ENCODE measurements around the gene TOX4. TPM values are rescaled to one million over a fixed set of nuclear protein-coding genes. Genes with fewer than 3 reads are reported as not detected.

Gene TOX4
- total and polyA plus RNA-seq, 9 of the 15 experiments (the other 6 are each of a cell fraction or from before 2014, with no cell fraction given) = 9.9 to 76.5 (median 41.0) TPM

DNA sequence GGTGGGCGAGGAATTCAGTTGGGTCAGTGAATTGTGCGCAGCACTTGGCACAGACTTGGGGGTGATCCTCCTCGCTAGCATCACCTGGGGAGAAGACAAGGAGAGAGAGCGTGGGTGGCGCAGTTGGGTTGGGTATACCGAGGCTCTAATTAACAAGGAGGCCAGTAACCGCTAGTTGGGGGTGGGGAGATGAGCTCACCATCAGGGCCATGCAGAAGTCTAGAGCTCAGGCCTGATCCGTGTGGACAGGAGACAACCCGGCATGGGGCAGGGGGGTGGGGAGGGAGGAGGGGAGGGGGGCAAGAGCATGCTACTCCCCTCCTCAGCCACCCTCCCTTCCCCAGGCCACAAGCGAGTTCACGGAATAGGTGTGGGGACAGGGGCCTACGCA, 48.6 kb downstream of the TOX4 start:
- H2AFZ ChIP-seq (ENCODE audit: low read depth, low read length) = peak overlapping the region; percentile 62; the same call in 1 of the 2 replicates
- H3K4me3 ChIP-seq = peak overlapping the region; percentile 68
- no peaks in the 10 kb centered on the region for H3K9me3 ChIP-seq (replicated peaks; ENCODE audit: control insufficient read depth, insufficient read depth, low read depth, low read length)
- FAIRE-seq (no peak), DNase-seq (ENCODE audit: extremely low read depth in 1 of 4, low spot score in 3 of 4) (peak; percentile 39 to 72 (median 66)), ATAC-seq (peak; percentile 68)
- peaks cover 38 to 39% of the 10 kb centered on the region in 2 experiments for H3K4me1 ChIP-seq (replicated peaks in 1 of 2; ENCODE audit: control insufficient read depth in 2 of 2, insufficient read depth in 2 of 2, low read length in 2 of 2)
- WGBS (ENCODE audit: insufficient coverage, low coverage, missing lambda C conversion rate) = 22% methylated on average over 6 of the region's 12 CpGs
- peaks cover 22% of the 10 kb centered on the region for H3K79me2 ChIP-seq (ENCODE audit: control insufficient read depth, insufficient read depth, low read length)
- peaks cover 28% of the 10 kb centered on the region; the same call in 2 of the 3 replicates for H3K36me3 ChIP-seq (ENCODE audit: control insufficient read depth, insufficient read depth, low read length)
- POLR2A ChIA-PET = interaction anchor here (0.9 to 3.5 kb wide), 3 partner anchors 9 to 15 kb away, joined by 3 to 39 read pairs (median 4); partner anchors contain the start of gene METTL3
- in situ Hi-C loops (cut with MboI) = no loop called here
- H3K9me1 ChIP-seq (ENCODE audit: control insufficient read depth, insufficient read depth, low read length) = no peaks in the 10 kb centered on the region
- peak overlapping the region; percentile 76 for H3K4me2 ChIP-seq (ENCODE audit: insufficient read depth, low read length)
- H3K27me3 ChIP-seq (ENCODE audit: control insufficient read depth in 2 of 2, insufficient read depth in 2 of 2, low read length in 2 of 2) = no peaks in the 10 kb centered on the region
- intact Hi-C loops (cut with micrococcal nuclease) = no loop called here
- BruUV-seq (replicated peaks) = no TSS peak
- CTCF ChIA-PET (ENCODE audit: low intra/inter-chr PET ratio) = no interaction called here
- TF ChIP-seq EGR1 (conservative IDR thresholded peaks at IDR 0.05) = peak; percentile 78
- TF ChIP-seq ZFX (CRISPR knock-in tag; IDR thresholded peaks at IDR 0.05) = peak; percentile 31; the same call in 1 of the 2 replicates
- TF ChIP-seq JUND (IDR thresholded peaks at IDR 0.05; ENCODE audit: borderline replicate concordance, low read depth, low read length) = peak; percentile 64
- no peak for TF ChIP-seq JUND (tag; IDR thresholded peaks at IDR 0.05; ENCODE audit: borderline replicate concordance, low read depth, low read length)
- no peak for TF ChIP-seq SOX6 (IDR thresholded peaks at IDR 0.05)
- peak; percentile 7; the same call in 1 of the 2 replicates for TF ChIP-seq EP400 (IDR thresholded peaks at IDR 0.05)
- TF ChIP-seq, protein P1, sequence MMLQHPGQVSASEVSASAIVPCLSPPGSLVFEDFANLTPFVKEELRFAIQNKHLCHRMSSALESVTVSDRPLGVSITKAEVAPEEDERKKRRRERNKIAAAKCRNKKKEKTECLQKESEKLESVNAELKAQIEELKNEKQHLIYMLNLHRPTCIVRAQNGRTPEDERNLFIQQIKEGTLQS (IDR thresholded peaks at IDR 0.05) = peak; percentile 29; the same call in 1 of the 2 replicates
- TF ChIP-seq, protein P1 (CRISPR knock-in tag; conservative IDR thresholded peaks at IDR 0.05) = no peak
- no peak for TF ChIP-seq NUFIP1 (IDR thresholded peaks at IDR 0.05; ENCODE audit: partially characterized antibody)
- no peaks in the 10 kb centered on the region for H4K20me1 ChIP-seq (replicated peaks; ENCODE audit: control insufficient read depth, insufficient read depth, low read length)
- peak overlapping the region; percentile 65 to 91 for H3K9ac ChIP-seq (ENCODE audit: insufficient read depth in 1 of 2, low read depth in 2 of 2, low read length in 2 of 2)
- peak overlapping the region; percentile 80 for H3K27ac ChIP-seq (ENCODE audit: extremely low read depth, low read depth, low read length)
